ENCODE measurements around the gene CSNK1D.

- TF ChIP-seq POLR2A (IDR thresholded peaks at IDR 0.05) (no peak), CTCF (IDR thresholded peaks at IDR 0.05) (no peak)
These were observed 9.9 kb downstream of the CSNK1D start for GRCh38 chr17:82263641-82264040.
